Large intestine (tissue), 3 donors: ENCODE data around the gene PLA2G15. TPM values are rescaled to one million over a fixed set of nuclear protein-coding genes. Genes with fewer than 3 reads are reported as not detected.

Experiments used
- DNase-seq, 2 donors: peaks; one replicate each; pipeline versions ENCODE4 v3.0.0 to v3.0.0-alpha.2; 2013
- H3K27ac ChIP-seq: one replicate; pipeline ENCODE4 v1.5.1; 2013; ENCODE audit warnings: low read length
- H3K27me3 ChIP-seq: 2 replicates; pipeline ENCODE4 v1.6.1; 2013; ENCODE audit warnings: low read length; ENCODE audit not compliant: control insufficient read depth, insufficient read depth
- H3K36me3 ChIP-seq: 2 replicates; pipeline ENCODE4 v1.6.1; 2013; ENCODE audit warnings: low read length; ENCODE audit not compliant: control insufficient read depth, insufficient read depth
- H3K4me1 ChIP-seq: one replicate; pipeline ENCODE4 v1.6.1; 2013; ENCODE audit warnings: low read length; ENCODE audit not compliant: control insufficient read depth, insufficient read depth
- H3K4me3 ChIP-seq: one replicate; pipeline ENCODE4 v1.5.1; 2013; ENCODE audit warnings: low read length
- H3K9me3 ChIP-seq: one replicate; pipeline ENCODE4 v1.6.1; 2013; ENCODE audit warnings: mild to moderate bottlenecking, low read depth, low read length, moderate library complexity; ENCODE audit not compliant: control insufficient read depth
- WGBS: methylation state at CpG from one replicate; pipeline ENCODE4 v1.1.5; 2013; ENCODE audit warnings: low lambda C conversion rate; ENCODE audit not compliant: insufficient coverage; 5-methylcytosine and 5-hydroxymethylcytosine counted together
- polyA plus RNA-seq: library from polyadenylated mRNA; unstranded; fragments of 120-200 nt; gene quantifications from one replicate; pipeline ENCODE4 v1.2.1, GENCODE V29; 2013

PLA2G15 gene
- polyA plus RNA-seq, 1 donor, result 18.7 TPM

DNA sequence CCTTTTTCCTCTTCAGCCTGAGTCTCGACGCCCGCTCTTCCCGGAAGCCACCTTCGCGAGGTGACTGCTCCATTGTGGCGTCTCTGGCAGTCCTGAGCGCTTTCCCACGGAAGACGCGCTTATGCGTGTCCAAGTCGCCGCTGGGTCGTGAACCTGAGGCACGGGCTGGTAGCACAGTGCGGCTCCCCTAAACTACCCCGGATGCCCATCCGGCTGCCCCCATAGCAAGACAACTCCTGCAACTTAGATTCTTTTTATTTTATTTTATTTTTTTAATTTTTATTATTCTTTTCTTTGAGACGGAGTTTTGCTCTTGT is 7.2 kb upstream of the PLA2G15 start:
- Histone ChIP-seq H3K4me3 (peak overlapping the region; percentile 59), H3K4me1 (peaks cover 24% of the 10 kb centered on the region), H3K27ac (peak overlapping the region; percentile 89), H3K9me3 (no peaks in the 10 kb centered on the region), H3K36me3 (no peaks in the 10 kb centered on the region), H3K27me3 (peaks cover 20% of the 10 kb centered on the region)
- DNase-seq, result no peak
- WGBS, result 100% methylated on average over 1 of the region's 20 CpGs

DNA sequence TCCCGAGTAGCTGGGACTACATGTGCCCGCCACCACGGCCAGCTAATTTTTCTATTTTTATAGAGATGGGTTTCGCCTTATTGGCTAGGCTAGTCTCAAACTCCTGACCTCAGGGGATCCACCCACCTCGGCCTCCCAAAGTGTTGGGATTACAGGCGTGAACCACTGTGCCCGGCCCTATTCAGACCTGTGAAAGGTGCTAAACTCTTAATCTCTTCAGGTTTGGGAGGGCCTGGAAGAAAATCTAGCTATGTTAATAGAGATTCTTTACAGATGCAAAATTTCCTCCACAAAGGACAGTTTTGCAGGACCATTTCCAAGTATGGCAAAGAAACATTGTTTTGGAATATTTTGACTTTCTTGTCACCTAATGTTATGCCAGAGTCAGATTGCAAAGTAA is 3.1 kb upstream of the PLA2G15 start:
- no CpG with 5 or more reads among the region's 7 CpGs for WGBS
- no peak overlapping the region for H3K4me3 ChIP-seq
- no peak for DNase-seq
- peaks cover 20% of the 10 kb centered on the region for H3K4me1 ChIP-seq
- no peak overlapping the region for H3K27ac ChIP-seq
- no peaks in the 10 kb centered on the region for H3K9me3 ChIP-seq
- H3K27me3 ChIP-seq, result peaks cover 1% of the 10 kb centered on the region
- no peaks in the 10 kb centered on the region for H3K36me3 ChIP-seq

DNA sequence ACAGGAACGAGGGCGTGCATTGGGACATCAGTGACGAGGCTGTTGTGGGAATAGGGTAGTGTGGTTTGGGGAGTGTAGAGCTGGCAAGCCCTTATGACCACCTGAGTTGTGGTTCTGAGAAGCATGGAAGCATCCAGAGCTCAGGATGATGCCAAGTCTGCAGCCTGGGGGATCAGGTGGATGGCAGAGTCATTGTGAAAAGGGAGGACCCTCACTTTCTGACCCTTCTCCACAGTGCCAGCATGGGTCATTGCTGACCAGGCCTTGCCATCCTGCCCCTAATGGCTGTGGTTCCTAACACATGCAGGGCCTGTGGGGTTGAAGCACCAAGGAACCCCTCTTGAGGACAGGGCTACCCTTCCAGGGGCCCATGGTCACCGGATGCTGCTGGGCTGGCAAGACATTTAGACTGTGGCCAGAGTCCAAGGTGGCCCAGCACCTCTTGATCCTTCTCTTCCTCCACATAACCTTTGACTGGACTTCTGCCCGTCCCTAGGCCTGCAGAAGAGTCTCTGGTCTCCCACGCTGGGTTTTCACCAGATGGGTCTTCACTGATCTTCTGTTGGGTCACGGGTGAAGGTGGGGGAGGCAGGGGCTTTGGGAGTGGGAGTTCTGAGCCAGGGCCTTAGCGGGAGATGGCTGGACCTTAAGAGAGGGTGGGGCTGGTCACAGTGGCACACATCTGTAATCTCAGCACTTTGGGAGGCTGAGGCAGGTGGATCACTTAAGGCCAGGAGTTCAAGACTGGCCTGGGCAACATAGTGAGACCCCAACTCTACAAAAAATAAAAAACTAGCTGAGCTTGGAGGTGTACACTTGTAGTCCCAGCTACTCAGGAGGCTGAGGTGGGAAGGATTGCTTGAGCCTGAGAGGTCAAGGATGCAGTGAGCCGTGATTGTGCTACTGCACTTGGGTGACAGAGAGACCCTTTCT is 2.0 kb upstream of the PLA2G15 start:
- Histone ChIP-seq H3K36me3 (no peaks in the 10 kb centered on the region), H3K4me3 (no peak overlapping the region), H3K9me3 (no peaks in the 10 kb centered on the region), H3K27ac (no peak overlapping the region), H3K27me3 (no peaks in the 10 kb centered on the region), H3K4me1 (peaks cover 28% of the 10 kb centered on the region)
- DNase-seq, result no peak
- no CpG with 5 or more reads among the region's 9 CpGs for WGBS

DNA sequence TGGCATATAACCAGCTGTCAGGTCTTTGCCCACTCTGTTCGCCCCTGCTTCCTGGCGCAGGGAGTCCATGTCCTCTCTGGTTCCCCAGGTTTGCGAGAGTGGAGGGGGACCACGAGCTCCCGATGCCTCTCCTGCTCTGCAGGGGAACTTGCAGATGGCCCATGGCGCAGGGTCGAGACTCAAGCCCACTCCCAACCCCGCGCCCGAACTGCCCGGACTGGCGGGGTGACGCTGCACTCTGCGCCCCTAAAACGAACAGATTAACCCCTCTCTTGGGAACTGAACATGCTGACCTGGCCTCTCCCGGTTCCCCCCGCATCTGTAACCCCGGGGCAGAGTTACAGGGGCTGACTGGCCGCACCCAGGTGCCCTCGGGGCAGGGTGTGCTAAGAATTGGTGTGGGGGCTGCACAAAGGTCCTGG is 681 bp upstream of the PLA2G15 start:
- no peak for DNase-seq
- Histone ChIP-seq H3K4me3 (peak overlapping the region; percentile 95), H3K4me1 (peaks cover 28% of the 10 kb centered on the region), H3K27ac (no peak overlapping the region), H3K9me3 (no peaks in the 10 kb centered on the region), H3K27me3 (no peaks in the 10 kb centered on the region), H3K36me3 (peaks cover 6% of the 10 kb centered on the region)
- WGBS, result no CpG with 5 or more reads among the region's 20 CpGs

DNA sequence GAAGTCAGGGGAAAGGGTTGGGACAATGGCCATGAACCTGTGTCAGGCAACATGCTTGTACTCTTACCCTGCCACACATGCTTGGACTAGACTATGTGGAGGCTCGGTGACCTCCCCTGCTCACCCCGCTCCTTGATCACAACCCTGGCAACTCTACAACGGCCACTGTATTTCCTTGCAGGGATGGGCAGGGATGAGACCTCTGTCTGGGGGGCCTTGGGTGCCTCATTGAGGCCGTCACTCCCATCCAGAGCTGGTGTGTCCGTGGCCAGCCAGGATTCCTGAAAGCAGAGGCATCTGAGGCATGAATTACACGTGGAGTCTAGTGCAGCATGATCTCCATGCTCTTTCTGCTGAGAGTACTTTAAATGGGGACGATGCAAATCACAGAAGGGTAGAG is 948 bp downstream of the PLA2G15 start:
- no CpG with 5 or more reads among the region's 7 CpGs for WGBS
- DNase-seq, result no peak
- H3K27ac ChIP-seq, result peak overlapping the region; percentile 54
- peak overlapping the region; percentile 95 for H3K4me3 ChIP-seq
- H3K27me3 ChIP-seq, result no peaks in the 10 kb centered on the region
- peaks cover 12% of the 10 kb centered on the region for H3K36me3 ChIP-seq
- H3K4me1 ChIP-seq, result peaks cover 28% of the 10 kb centered on the region
- no peaks in the 10 kb centered on the region for H3K9me3 ChIP-seq

DNA sequence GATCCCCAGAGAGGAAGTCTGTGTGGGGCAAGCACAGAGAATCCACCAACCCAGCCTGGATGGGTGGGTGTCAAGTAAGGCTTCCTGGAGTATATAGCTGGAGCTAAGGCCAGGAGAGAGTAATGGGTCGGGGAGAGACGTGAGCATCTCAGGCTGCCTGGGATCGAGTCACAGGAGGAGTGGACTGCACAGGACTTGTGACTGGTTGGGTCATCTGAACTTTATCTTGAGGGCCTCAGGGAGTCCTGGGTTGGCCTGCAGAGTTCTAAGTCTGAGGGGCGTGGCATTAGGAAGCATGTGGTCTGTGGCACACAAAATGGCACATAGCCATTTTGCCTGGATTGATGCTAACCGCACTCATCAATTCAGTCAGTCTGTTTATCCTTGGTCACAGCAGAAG is 1.5 kb downstream of the PLA2G15 start:
- no peaks in the 10 kb centered on the region for H3K9me3 ChIP-seq
- H3K36me3 ChIP-seq, result peaks cover 16% of the 10 kb centered on the region
- H3K4me3 ChIP-seq, result no peak overlapping the region
- H3K27me3 ChIP-seq, result no peaks in the 10 kb centered on the region
- WGBS, result no CpG with 5 or more reads among the region's 5 CpGs
- peak; percentile 76 to 82 for DNase-seq
- H3K27ac ChIP-seq, result peak overlapping the region; percentile 54
- peaks cover 28% of the 10 kb centered on the region for H3K4me1 ChIP-seq

DNA sequence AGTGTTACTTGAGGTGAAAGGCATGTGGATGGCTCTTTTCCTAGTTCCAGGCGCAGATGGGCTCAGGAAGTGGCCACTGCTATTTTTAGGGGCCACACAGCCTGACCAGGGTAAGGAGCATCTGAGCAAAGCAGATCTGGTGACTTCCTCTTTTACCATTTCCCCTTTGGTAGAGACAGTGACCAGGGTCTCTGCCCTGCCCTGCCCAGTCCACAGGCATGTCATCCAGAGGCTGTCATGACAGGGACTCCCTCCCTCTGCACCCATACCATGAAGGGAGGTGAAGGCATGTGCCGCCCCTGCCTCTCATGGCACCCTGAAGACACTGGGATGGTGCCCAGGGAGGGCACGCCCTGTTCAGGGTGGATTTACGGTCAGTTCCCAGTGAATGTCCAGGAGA is 2.2 kb downstream of the PLA2G15 start:
- Histone ChIP-seq H3K4me3 (no peak overlapping the region), H3K9me3 (no peaks in the 10 kb centered on the region), H3K4me1 (peaks cover 28% of the 10 kb centered on the region), H3K27ac (no peak overlapping the region), H3K27me3 (no peaks in the 10 kb centered on the region), H3K36me3 (peaks cover 22% of the 10 kb centered on the region)
- no CpG with 5 or more reads among the region's 4 CpGs for WGBS
- no peak for DNase-seq

DNA sequence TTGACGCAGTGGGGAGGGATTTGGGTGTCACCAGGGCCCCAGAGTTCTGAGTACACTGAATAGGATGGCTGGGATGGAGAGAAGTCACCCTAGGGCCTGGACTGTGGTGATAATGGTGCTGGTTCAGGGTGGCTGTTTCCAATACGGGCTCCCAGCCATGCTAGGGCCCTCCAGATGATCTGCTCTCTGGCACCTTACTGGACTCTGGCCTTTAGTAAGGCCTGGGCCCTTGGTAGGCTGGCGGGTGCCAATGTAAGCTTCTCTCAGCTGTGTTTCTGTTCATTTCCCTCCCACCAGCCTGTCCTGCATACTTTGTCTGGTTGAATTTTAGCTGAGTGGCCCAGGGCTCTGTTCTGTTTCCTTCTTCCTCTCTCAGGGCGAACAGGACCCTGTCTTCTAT is 2.8 kb downstream of the PLA2G15 start:
- Histone ChIP-seq H3K36me3 (peaks cover 23% of the 10 kb centered on the region), H3K4me1 (peaks cover 28% of the 10 kb centered on the region), H3K27me3 (no peaks in the 10 kb centered on the region), H3K4me3 (no peak overlapping the region), H3K27ac (no peak overlapping the region), H3K9me3 (no peaks in the 10 kb centered on the region)
- DNase-seq, result no peak
- no CpG with 5 or more reads among the region's 4 CpGs for WGBS

DNA sequence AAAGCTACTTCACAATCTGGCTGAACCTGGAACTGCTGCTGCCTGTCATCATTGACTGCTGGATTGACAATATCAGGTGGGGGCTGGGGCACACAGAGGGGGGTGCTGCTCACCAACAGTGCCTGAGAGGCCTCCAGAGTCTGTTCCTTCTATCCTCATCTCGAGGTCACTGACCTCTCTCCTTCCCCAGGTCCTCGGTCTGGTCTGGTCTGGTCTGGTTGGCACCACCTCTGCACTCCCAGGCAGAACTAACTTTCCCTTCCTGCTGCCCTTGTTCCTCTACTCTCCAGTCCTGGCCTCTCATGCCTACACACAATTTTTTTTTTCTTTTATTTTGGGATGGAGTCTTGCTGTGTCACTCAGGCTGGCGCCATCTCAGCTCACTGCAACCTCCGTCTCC is 4.2 kb downstream of the PLA2G15 start:
- no peak for DNase-seq
- Histone ChIP-seq H3K27ac (no peak overlapping the region), H3K4me1 (peaks cover 25% of the 10 kb centered on the region), H3K9me3 (no peaks in the 10 kb centered on the region), H3K4me3 (no peak overlapping the region), H3K27me3 (no peaks in the 10 kb centered on the region), H3K36me3 (peaks cover 28% of the 10 kb centered on the region)
- WGBS, result no CpG with 5 or more reads among the region's 4 CpGs

DNA sequence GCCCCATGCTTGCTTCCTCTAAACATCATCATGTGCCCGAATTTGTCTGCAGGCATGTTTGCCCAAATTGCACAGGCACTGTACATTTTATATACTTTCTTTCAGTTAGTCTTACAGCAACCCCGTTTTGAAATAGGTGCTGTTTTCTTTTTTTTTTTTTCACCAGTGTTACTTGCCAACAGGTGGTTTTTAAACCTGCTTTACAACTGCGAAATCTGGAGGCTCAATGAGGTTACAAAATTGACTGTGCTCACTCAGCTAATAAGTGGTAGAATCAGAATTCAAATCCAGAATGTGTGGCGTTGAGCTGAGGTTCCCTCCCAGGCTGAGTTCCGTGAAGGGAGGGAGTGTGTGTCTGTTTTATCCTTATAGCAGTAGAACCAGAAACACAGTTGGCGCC is 5.8 kb downstream of the PLA2G15 start:
- no peak for DNase-seq
- H3K9me3 ChIP-seq, result no peaks in the 10 kb centered on the region
- peaks cover 42% of the 10 kb centered on the region for H3K36me3 ChIP-seq
- H3K4me3 ChIP-seq, result no peak overlapping the region
- H3K27ac ChIP-seq, result no peak overlapping the region
- no peaks in the 10 kb centered on the region for H3K27me3 ChIP-seq
- H3K4me1 ChIP-seq, result peaks cover 20% of the 10 kb centered on the region
- WGBS, result 100% methylated on average over 1 of the region's 6 CpGs

DNA sequence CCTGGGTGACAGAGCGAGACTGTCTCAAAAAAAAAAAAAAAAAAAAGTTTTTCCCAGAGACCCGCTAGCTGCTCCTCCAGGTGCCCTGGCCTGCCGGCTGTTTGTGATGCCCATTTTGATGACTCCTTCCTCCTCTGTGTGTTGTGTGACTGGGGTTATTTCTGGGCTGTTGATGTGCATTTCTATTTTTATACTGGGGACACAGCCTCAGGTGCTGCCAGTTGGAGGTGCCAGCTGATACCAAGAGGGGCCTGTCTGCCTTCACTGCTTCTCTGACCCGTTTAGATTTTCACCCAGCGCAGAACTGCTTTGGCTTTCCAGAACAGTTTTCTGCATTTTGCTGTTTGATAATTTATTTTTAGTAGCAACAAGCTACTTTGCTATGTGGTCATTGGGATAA is 6.7 kb downstream of the PLA2G15 start:
- no CpG with 5 or more reads among the region's 5 CpGs for WGBS
- Histone ChIP-seq H3K27ac (no peak overlapping the region), H3K36me3 (peaks cover 47% of the 10 kb centered on the region), H3K4me1 (peaks cover 14% of the 10 kb centered on the region), H3K27me3 (no peaks in the 10 kb centered on the region), H3K4me3 (no peak overlapping the region), H3K9me3 (no peaks in the 10 kb centered on the region)
- DNase-seq, result no peak
